NCI-H2171 treated with DMSO at 0.1 percent for 48 hours (cell line): ENCODE data around the gene MAN1B1.
"Not testable (repeated sequence)": the region's sequence is repeated elsewhere in the genome, so short reads cannot be mapped to it uniquely, and the experiment has no call there.

ENCODE experiments used
- DNase-seq: peaks from one replicate; lab custom pipeline; 2025; lab: John Stamatoyannopoulos, UW

Gene MAN1B1

DNA sequence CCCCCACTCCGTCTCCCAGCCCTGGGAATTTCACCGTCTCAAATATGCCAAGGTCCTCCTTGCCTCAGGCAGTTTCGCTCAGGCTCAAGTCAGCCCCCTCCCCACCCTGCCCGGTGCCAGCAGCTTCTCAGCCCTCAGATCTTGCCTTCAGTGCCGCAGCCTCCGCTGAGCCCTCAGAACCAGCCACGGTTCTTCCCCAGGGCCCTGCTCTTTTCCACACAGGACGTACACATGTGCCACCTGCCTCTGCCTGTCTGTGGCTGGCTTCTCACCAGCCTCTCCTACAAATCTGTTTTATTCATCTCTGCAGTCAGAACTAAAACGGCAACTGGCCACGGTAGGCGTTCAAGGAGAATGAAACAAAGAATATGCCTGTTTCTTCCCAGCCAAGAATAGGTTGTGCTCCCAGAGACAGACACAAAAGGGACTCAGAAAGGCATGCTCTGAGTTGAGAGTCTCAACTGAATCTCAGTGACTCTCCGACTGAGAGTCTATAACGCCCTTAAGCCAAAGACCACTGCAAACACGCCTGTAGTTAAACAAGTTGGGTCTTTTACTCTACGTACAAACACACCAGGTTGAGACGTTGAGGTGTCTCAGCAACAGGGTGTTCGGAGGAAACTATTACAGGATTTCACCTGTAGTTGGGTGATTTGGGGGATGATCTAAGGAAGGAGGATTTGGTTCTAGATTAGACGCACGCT lies 41.5 kb downstream of the MAN1B1 start:
- no peak for DNase-seq

GRCh38 chr9:137128862-137129455 lies 42.2 kb downstream of the MAN1B1 start:
- DNase-seq = no peak

- DNase-seq = peak; percentile 93
These were observed 42.8 kb downstream of the MAN1B1 start for GRCh38 chr9:137129456-137130175.

GRCh38 chr9:137130176-137130755 lies 43.5 kb downstream of the MAN1B1 start:
- DNase-seq = no peak

GRCh38 chr9:137134191-137134590 lies 47.4 kb downstream of the MAN1B1 start:
- DNase-seq = no peak

GRCh38 chr9:137135154-137135553 lies 48.4 kb downstream of the MAN1B1 start:
- DNase-seq = not testable (repeated sequence)

DNA sequence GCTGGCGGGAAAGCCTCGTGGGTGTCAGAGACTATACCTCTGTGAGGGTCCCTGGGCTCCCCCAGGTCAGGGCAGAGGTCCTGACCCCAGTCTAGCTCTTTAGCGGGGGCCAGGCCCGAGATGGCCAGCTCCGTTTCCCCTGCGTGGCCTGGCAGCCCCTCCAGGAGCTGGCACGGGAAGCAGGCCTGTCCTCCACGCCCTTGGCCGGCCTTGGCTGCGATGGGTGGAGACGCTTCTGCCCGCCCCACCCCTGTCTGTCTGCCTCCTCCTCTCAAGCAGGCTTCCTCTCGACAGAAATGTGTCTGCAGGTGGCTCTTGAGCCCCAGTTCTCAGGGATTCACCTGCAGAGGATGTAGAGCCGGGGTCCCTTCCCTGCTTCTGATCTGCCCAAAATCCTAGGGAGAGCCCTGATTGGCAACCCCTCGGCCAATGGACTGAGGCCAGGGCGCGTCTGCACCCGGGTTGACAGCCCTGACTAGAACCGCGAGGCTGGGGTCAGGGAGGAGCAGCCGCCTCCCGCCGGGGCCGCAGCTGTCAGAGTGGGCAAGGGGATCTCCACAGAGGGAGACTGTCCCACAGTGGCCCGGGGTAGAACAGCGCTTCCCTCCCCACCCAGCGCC lies 49.6 kb downstream of the MAN1B1 start:
- no peak for DNase-seq

DNA sequence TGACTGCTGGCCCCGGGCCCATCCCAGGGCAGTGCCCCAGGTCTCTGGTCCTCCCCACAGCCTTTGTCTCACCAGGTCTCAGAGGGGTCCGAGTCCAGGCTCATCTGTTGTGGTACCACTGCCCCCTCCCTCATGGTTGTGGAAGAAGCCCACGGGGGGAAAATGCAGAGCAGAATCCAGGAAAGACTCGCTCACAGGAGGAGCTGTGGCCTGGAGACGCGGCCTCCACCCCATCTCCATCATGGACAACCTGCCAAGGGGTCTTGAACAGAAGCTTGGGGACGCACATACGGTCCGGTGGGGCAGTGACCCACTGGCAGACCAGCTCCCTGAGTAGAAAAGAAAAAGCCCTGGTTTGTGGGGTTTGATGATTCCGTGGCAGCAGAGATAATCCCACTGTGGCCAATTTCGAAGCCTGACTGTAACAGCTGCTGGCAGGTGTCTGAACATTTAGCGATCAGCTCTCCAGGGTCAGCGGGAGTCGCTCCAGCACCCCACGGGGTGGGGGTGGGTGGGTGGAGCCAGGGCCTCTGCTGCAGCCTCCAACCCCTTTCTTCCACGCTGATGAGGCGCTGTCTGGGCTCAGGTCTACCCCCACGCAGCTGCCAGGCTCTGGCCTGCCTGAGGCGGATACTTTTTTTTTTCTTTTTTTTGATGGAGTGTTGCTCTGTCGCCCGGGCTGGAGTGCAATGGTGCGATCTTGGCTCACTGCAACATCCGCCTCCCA lies 50.3 kb downstream of the MAN1B1 start:
- DNase-seq = peak; percentile 84

- DNase-seq = peak; percentile 97
These were observed 51.4 kb downstream of the MAN1B1 start for GRCh38 chr9:137138058-137138721.

DNA sequence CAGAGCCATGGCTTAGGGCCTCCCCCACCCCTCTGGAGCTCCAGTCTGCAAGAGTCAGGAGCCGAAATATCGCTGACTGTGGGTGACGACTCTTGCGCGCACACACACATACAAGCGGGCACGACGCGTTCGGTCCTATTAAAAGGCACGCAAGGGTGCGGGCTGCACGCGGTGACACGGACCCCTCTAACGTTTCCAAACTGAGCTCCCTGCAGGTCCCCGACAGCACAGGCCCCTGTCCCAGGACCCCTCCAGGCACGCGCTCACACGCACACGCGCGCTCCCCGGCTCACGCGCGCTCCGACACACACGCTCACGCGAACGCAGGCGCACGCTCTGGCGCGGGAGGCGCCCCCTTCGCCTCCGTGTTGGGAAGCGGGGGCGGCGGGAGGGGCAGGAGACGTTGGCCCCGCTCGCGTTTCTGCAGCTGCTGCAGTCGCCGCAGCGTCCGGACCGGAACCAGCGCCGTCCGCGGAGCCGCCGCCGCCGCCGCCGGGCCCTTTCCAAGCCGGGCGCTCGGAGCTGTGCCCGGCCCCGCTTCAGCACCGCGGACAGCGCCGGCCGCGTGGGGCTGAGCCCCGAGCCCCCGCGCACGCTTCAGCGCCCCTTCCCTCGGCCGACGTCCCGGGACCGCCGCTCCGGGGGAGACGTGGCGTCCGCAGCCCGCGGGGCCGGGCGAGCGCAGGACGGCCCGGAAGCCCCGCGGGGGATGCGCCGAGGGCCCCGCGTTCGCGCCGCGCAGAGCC lies 52.1 kb downstream of the MAN1B1 start, which contains the start of gene GRIN1:
TSS of gene GRIN1 (plus strand) at position 433 of the 746 bp plus-strand sequence. CDS start 333 bp downstream, outside the sequence.
- DNase-seq = peak; percentile 59

DNA sequence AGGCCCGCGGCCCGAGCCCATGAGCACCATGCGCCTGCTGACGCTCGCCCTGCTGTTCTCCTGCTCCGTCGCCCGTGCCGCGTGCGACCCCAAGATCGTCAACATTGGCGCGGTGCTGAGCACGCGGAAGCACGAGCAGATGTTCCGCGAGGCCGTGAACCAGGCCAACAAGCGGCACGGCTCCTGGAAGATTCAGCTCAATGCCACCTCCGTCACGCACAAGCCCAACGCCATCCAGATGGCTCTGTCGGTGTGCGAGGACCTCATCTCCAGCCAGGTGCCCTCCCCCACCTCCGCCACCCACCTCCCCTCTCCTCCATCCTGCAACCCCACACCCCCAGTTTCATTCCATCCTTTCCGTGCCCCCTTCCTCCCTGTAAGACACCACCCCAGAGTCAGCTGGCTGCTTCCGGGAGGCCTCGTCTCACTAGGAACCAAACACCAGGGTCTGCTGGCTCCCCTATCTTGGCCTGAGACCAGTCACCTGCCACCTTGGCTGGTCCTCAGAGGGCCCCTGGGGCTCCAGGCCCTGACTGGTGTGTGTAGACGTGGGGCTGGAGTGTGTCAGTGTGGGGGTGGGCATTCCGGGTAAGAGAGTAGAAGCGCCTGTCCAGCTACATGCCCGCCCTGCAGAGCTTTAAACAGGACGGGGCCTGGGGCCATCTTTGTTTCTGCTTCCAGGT lies 52.8 kb downstream of the MAN1B1 start:
- peak; percentile 35 for DNase-seq

GRCh38 chr9:137140151-137141012 lies 53.6 kb downstream of the MAN1B1 start:
- no peak for DNase-seq

DNA sequence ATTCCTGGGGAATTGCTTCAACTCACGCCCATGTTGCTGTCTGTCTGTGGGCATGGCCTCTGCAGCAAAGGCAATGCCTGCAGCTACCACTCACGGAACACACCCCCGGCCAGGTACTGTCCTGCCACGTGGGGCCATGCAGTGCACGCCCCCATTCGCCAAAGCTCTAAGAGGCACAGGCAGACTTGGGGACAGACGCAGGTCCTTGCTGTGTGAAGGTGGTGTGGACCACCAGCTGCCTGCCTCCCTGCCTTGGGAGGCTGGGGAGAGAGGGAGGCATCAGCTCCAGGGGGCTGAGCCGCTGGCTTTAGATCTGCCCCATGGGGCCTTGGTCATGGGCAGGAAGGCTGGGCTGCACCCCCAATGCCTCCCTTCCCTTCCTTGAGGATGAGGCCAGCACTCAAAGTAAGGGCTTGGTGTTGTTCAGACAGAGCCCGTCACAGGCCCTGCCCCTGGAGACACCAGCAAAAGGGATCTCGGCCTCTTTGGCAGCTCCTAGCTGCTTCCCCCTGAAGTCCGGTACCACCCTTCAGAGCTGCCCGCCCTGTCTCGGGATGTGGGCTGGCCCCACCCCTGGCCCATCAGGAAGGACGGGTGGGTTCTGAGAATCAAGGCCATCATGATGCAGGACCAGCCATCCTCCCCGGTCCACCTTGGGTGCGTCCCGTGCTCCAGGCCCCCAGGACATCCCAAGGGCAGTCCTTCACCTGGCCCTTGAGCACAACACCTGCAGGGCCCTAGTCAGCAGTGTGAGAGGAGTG lies 54.4 kb downstream of the MAN1B1 start:
- no peak for DNase-seq

DNA sequence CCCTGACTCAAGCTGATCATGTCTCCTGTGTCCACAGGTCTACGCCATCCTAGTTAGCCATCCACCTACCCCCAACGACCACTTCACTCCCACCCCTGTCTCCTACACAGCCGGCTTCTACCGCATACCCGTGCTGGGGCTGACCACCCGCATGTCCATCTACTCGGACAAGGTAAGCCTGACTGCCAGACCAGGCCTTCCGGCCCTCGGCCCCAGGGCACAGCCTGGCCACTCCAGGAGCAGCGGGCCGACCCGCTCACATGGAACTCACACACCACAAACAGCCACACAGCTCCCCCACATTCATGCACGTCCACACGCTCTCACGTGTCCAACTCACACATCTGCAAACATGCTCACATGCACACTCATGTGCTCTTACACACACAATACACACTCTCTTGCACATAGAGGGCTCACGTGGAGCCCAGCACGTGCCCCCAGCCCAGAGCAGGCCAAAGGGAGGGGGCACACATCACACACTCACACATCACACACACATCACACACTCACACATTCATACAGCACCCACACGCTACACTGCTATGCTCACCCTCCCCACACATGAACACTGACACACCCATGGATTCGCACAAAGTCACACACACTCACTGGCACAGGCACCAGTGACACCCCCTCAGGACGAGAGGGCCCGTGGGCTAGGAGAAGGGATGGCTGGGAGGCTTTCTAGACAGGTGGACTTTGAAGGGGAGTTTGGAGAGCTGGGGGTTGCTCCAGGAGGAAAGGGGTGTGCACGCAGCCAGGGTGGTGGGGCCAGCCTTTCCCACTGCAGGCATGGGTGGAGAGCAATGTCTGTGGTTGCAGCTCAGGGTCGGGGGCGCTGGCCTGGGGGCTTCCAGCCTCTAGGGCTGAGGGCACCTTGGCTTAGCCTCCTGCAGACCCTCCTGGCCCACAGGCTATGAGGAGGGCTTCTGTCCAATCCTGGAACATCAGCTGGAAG lies 55.5 kb downstream of the MAN1B1 start:
- no peak for DNase-seq

DNA sequence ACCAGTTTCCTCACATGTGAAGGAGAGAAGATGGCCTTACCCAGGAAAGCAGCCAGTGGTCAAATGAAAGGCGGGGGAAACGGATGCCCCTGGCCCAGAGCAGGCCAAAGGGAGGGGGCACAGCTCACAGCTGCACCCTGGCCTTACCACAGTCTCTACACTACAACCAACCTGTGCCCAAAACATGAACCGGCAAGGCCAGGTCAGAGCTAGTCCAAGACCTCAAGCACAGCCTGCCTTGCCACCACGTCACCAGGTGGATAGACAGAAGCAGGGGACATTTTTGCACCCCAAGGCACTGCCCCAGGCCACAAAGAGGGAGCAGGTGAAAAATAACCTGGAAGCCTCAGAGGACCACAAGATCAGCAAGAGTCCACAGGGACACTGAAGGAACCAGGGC lies 56.7 kb downstream of the MAN1B1 start:
- no peak for DNase-seq

DNA sequence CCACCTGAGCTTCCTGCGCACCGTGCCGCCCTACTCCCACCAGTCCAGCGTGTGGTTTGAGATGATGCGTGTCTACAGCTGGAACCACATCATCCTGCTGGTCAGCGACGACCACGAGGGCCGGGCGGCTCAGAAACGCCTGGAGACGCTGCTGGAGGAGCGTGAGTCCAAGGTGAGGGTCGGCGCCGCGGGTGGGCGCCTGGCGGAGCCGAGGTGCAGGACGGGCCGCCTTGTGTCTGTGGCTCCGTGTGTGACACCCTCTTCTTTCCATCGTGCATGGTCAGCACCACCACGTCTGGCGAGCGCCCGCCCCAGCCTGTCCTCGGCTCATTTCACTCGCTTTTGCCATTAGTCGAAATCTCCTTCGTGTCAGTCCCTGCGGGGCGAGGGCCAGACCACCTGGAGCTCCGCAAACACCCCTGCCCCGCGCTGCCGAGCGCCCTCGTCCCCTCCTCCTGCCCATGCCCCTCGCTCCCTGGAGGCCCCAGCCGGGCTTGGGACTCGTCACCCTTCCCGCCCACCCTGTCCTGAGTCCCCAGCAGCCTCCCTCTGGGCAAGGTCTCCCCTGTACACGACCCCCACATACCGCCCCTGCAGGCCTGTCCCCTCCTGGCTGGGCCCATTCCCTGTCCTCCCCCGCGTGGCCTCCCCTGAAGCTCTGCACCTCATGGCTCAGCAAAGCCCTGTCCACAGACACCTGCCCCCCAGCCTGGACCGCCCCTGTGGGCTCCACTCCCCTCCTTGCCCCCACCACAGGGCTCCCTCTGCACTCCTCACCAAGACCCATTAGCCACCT lies 59.1 kb downstream of the MAN1B1 start:
- DNase-seq = no peak
